Measurements from ENCODE around the gene ADAM17. TPM values are rescaled to one million over a fixed set of nuclear protein-coding genes. Genes with fewer than 3 reads are reported as not detected.
A peak's percentile ranks its signal among the peaks of the same experiment; 100 is the strongest.

ADAM17 gene
- total and polyA plus RNA-seq, 9 of the 15 experiments (the other 6 are each of a cell fraction or from before 2014, with no cell fraction given), result 5.8 to 30.0 (median 19.0) TPM

GRCh38 chr2:9555297-9556120, at the start of gene ADAM17 (continued):
- TF ChIP-seq PHF21A (IDR thresholded peaks at IDR 0.05; ENCODE audit: borderline replicate concordance, low read depth) (no peak), ZFP1 (CRISPR knock-in tag; IDR thresholded peaks at IDR 0.05) (no peak), TCF3 (CRISPR knock-in tag; IDR thresholded peaks at IDR 0.05) (no peak), MNT (conservative IDR thresholded peaks at IDR 0.05) (peak; percentile 83 to 89), XRCC3 (IDR thresholded peaks at IDR 0.05) (no peak), FOS (IDR thresholded peaks at IDR 0.05; ENCODE audit: extremely low read depth, insufficient read length) (no peak), SNAPC5 (CRISPR knock-in tag; IDR thresholded peaks at IDR 0.05) (no peak), MAX (CRISPR knock-in tag; IDR thresholded peaks at IDR 0.05) (peak; percentile 68), ZBTB26 (CRISPR knock-in tag; IDR thresholded peaks at IDR 0.05) (no peak), CREM (IDR thresholded peaks at IDR 0.05; ENCODE audit: low read depth) (peak; percentile 85), ZNF639 (CRISPR knock-in tag; conservative IDR thresholded peaks at IDR 0.05 in 1 of 2, IDR thresholded peaks at IDR 0.05 in 1 of 2) (peak in 1 of 2 experiments; percentile 94; a peak in 2 of 4 replicates), ZNF232 (CRISPR knock-in tag; IDR thresholded peaks at IDR 0.05) (no peak), MAFF (IDR thresholded peaks at IDR 0.05; ENCODE audit: low read length) (no peak), BRD4 (IDR thresholded peaks at IDR 0.05) (0 out of 2 replicates have a peak, but pooled peaks have one; percentile 58), TAF7 (tag; IDR thresholded peaks at IDR 0.05) (no peak; the same call in 1 of the 2 replicates), PHB (CRISPR knock-in tag; IDR thresholded peaks at IDR 0.05) (no peak), ZNF12 (CRISPR knock-in tag; IDR thresholded peaks at IDR 0.05) (no peak), TAF1 (IDR thresholded peaks at IDR 0.05; ENCODE audit: control insufficient read depth, extremely low read depth, insufficient read depth, low read length, severe bottlenecking) (peak; percentile 87)
- TF ChIP-seq, protein P1, sequence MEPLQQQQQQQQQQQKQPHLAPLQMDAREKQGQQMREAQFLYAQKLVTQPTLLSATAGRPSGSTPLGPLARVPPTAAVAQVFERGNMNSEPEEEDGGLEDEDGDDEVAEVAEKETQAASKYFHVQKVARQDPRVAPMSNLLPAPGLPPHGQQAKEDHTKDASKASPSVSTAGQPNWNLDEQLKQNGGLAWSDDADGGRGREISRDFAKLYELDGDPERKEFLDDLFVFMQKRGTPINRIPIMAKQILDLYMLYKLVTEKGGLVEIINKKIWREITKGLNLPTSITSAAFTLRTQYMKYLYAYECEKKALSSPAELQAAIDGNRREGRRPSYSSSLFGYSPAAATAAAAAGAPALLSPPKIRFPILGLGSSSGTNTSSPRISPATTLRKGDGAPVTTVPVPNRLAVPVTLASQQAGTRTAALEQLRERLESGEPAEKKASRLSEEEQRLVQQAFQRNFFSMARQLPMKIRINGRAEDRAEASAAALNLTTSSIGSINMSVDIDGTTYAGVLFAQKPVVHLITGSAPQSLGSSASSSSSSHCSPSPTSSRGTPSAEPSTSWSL (CRISPR knock-in tag; IDR thresholded peaks at IDR 0.05; ENCODE audit: borderline replicate concordance), result no peak
- TF ChIP-seq, protein P2, sequence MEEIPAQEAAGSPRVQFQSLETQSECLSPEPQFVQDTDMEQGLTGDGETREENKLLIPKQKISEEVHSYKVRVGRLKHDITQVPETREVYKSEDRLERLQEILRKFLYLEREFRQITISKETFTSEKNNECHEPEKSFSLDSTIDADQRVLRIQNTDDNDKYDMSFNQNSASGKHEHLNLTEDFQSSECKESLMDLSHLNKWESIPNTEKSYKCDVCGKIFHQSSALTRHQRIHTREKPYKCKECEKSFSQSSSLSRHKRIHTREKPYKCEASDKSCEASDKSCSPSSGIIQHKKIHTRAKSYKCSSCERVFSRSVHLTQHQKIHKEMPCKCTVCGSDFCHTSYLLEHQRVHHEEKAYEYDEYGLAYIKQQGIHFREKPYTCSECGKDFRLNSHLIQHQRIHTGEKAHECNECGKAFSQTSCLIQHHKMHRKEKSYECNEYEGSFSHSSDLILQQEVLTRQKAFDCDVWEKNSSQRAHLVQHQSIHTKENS (CRISPR knock-in tag; IDR thresholded peaks at IDR 0.05), result no peak
